H1 (cell line): ENCODE data around the gene NOL4L. TPM values are rescaled to one million over a fixed set of nuclear protein-coding genes. Genes with fewer than 3 reads are reported as not detected.

Source experiments
- BACH1 ChIP-seq: IDR thresholded peaks from 2 replicates; pipeline ENCODE4 v1.6.1; 2012; ENCODE audit warnings: low read length, improper control_type of control experiment
- CBX5 ChIP-seq: fragments of 300-800, 300-1000 bp; sonication (generic); IDR thresholded peaks from 2 replicates; pipeline ENCODE4 v1.7.1; 2016; ENCODE audit warnings: antibody characterized with exemption, low read length, low read depth
- CBX8 ChIP-seq: fragments of 300-800, 300-1000 bp; sonication (generic); IDR thresholded peaks from 2 replicates; pipeline ENCODE4 v1.7.1; 2016; ENCODE audit warnings: low read depth, low read length, borderline replicate concordance
- CHD1 ChIP-seq: IDR thresholded peaks from 2 replicates; pipeline ENCODE4 v1.6.1; 2012; ENCODE audit warnings: low read depth, low read length, improper control_type of control experiment
- RBBP5 ChIP-seq: IDR thresholded peaks from 2 replicates; pipeline ENCODE4 v1.7.1; 2012; ENCODE audit warnings: low read depth, mild to moderate bottlenecking, inconsistent platforms, low read length, moderate library complexity, borderline replicate concordance
- SP4 ChIP-seq: IDR thresholded peaks from 2 replicates; pipeline ENCODE4 v1.6.1; 2012; ENCODE audit warnings: low read length, inconsistent platforms
- TAF7 ChIP-seq: optimal IDR thresholded peaks from 2 replicates; pipeline ENCODE3; 2011; ENCODE audit warnings: low read depth, mild to moderate bottlenecking, inconsistent platforms, low read length, moderate library complexity, borderline replicate concordance
- polyA plus RNA-seq, 7 experiments: library from polyadenylated mRNA; depleted of rRNA in 3 of 7; stranded (reverse) in 5 of 7; unstranded in 2 of 7; fragments of >200 nt in 5 of 7; fragments of 200-250 nt in 2 of 7; gene quantifications; 1 replicate in 5 of 7; 2 replicates in 1 of 7; 4 replicates in 1 of 7; pipeline versions ENCODE4 v1.2.1 to v1.2.3, GENCODE V29; 2011 to 2013; ENCODE audit warnings: missing spikeins in 2 of 7, mixed read lengths in 2 of 7
- total RNA-seq: library from RNA; stranded (reverse); fragmentation: NEBNext Ultra II Directional; extraction: Animal tissue kit (Norgen Biotek cat#: 25700); gene quantifications from 2 replicates; pipeline ENCODE4 v1.2.1, GENCODE V29; 2021
- TF ChIP-seq, protein P1 (sequence below), 3 experiments: IDR thresholded peaks; 1 replicate in 2 of 3; 2 replicates in 1 of 3; pipeline versions ENCODE4 v1.5.1 to v1.6.1; 2011; ENCODE audit warnings: low read length in 3 of 3, mild to moderate bottlenecking in 3 of 3, inconsistent platforms in 2 of 3, low read depth in 1 of 3, moderate library complexity in 1 of 3; ENCODE audit not compliant: insufficient read depth in 1 of 3; ENCODE audit errors: control extremely low read depth in 1 of 3
- TF ChIP-seq, protein P2 (sequence below): IDR thresholded peaks from 2 replicates; pipeline ENCODE4 v1.6.1; 2012; ENCODE audit warnings: inconsistent platforms

Gene NOL4L
- total and polyA plus RNA-seq, 2 of the 8 experiments (the other 6 are each of a cell fraction or from before 2014, with no cell fraction given) = 15.3 to 23.7 TPM

DNA sequence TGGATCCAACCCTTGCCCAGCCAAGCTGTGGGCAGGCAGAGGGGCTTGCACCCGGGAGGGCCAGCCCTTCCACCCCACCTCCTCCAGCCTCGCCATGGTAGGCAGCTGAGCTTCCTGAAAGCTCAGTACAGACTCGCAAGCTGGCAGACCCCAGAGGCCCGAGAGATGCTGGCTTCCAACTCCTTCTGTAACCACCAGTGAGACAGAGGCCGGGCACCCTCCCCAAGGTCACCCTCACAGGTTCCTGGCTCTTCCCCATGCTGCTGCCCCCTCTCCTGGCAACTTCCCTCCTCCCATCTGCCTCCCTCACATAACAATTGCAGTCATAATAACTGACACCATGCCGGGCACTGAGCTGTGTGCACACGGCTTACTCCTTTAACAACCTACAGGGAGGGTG, 26.2 kb upstream of the NOL4L start (continued):
- TF ChIP-seq, protein P1, sequence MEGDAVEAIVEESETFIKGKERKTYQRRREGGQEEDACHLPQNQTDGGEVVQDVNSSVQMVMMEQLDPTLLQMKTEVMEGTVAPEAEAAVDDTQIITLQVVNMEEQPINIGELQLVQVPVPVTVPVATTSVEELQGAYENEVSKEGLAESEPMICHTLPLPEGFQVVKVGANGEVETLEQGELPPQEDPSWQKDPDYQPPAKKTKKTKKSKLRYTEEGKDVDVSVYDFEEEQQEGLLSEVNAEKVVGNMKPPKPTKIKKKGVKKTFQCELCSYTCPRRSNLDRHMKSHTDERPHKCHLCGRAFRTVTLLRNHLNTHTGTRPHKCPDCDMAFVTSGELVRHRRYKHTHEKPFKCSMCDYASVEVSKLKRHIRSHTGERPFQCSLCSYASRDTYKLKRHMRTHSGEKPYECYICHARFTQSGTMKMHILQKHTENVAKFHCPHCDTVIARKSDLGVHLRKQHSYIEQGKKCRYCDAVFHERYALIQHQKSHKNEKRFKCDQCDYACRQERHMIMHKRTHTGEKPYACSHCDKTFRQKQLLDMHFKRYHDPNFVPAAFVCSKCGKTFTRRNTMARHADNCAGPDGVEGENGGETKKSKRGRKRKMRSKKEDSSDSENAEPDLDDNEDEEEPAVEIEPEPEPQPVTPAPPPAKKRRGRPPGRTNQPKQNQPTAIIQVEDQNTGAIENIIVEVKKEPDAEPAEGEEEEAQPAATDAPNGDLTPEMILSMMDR (IDR thresholded peaks at IDR 0.05; ENCODE audit: control extremely low read depth in 1 of 3, insufficient read depth in 1 of 3, low read depth in 1 of 3, low read length in 3 of 3) = no peak
- TF ChIP-seq, protein P2, sequence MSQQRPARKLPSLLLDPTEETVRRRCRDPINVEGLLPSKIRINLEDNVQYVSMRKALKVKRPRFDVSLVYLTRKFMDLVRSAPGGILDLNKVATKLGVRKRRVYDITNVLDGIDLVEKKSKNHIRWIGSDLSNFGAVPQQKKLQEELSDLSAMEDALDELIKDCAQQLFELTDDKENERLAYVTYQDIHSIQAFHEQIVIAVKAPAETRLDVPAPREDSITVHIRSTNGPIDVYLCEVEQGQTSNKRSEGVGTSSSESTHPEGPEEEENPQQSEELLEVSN = no peak
- TF ChIP-seq CBX8 (no peak), SP4 (no peak), CBX5 (no peak), RBBP5 (no peak), TAF7 (no peak), CHD1 (no peak), BACH1 (no peak)
